ENCODE measurements around the gene TTC23. TPM values are rescaled to one million over a fixed set of nuclear protein-coding genes. Genes with fewer than 3 reads are reported as not detected.

The TTC23 gene
- total RNA-seq, 1 experiment from 2014 or later = 17.8 TPM

DNA sequence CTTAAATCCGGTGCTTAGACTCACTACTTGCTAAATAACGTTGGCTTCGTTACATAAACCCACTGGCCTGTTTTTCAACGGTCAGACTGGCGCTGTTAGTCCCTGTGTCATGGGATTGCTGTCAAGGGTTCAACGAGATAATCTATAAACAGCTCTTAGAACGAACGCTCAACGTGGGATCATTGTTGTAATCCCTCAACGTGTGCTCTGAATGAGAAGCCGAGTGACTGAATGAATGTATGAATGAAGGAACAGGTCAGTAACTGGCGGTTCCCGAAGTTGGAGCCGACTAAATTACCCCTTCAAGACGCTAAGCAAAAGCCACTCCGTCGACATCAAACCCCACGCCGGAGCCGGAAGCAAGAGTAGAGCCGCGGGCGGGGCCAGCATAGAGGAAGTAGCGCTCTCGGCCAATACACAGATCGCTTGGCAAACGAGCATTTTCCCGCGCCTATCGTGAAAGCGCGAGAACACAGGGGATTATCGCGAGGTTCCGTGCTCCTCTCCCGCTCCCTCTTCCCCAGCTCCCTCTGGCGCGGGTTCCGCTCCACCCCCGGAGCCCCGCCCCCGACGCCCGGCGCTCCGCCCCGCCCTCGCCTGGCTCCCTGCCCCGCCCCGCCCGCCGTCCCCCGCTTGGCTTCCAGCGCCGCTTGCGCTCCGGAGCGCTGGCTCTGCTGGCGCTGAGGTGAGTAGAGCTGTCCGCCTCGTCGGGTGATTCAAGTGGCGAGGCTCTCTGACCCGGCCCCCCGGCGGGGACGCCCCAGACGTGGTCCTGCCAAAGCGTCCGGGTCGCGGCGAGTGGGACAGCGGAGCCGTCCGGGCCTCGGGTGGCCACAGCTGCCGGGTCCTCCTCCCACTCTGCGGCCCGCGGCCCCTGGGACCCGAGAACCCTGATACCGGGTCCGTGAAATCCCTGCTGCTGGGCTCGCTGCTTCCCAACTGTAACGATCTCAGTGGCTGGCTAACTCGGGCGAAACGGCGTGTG lies 1.8 kb upstream of the TTC23 start, which contains the start of gene LRRC28 (continued):
- TF ChIP-seq, protein P1, sequence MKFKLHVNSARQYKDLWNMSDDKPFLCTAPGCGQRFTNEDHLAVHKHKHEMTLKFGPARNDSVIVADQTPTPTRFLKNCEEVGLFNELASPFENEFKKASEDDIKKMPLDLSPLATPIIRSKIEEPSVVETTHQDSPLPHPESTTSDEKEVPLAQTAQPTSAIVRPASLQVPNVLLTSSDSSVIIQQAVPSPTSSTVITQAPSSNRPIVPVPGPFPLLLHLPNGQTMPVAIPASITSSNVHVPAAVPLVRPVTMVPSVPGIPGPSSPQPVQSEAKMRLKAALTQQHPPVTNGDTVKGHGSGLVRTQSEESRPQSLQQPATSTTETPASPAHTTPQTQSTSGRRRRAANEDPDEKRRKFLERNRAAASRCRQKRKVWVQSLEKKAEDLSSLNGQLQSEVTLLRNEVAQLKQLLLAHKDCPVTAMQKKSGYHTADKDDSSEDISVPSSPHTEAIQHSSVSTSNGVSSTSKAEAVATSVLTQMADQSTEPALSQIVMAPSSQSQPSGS (CRISPR knock-in tag; IDR thresholded peaks at IDR 0.05; ENCODE audit: borderline replicate concordance, low read depth) = no peak
- TF ChIP-seq RELA (CRISPR knock-in tag; IDR thresholded peaks at IDR 0.05; ENCODE audit: borderline replicate concordance) = no peak
- TF ChIP-seq, protein P2, sequence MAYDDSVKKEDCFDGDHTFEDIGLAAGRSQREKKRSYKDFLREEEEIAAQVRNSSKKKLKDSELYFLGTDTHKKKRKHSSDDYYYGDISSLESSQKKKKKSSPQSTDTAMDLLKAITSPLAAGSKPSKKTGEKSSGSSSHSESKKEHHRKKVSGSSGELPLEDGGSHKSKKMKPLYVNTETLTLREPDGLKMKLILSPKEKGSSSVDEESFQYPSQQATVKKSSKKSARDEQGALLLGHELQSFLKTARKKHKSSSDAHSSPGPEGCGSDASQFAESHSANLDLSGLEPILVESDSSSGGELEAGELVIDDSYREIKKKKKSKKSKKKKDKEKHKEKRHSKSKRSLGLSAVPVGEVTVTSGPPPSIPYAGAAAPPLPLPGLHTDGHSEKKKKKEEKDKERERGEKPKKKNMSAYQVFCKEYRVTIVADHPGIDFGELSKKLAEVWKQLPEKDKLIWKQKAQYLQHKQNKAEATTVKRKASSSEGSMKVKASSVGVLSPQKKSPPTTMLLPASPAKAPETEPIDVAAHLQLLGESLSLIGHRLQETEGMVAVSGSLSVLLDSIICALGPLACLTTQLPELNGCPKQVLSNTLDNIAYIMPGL (CRISPR knock-in tag; IDR thresholded peaks at IDR 0.05) = no peak
- TF ChIP-seq SMAD3 (CRISPR knock-in tag; IDR thresholded peaks at IDR 0.05; ENCODE audit: borderline replicate concordance) = 0 out of 2 replicates have a peak, but pooled peaks have one; percentile 38
- peak; percentile 63; the same call in 1 of the 2 replicates for TF ChIP-seq FOXP1 (CRISPR knock-in tag; IDR thresholded peaks at IDR 0.05; ENCODE audit: borderline replicate concordance)
- TF ChIP-seq CBFB (CRISPR knock-in tag; IDR thresholded peaks at IDR 0.05; ENCODE audit: low read depth) = peak; percentile 87; the same call in 1 of the 2 replicates
- TF ChIP-seq ZNF416 (CRISPR knock-in tag; IDR thresholded peaks at IDR 0.05) = no peak
- no peak for TF ChIP-seq ZNF232 (CRISPR knock-in tag; IDR thresholded peaks at IDR 0.05)
- peak; percentile 64 for TF ChIP-seq SP1 (CRISPR knock-in tag; conservative IDR thresholded peaks at IDR 0.05)
- no peak for TF ChIP-seq RORB (CRISPR knock-in tag; IDR thresholded peaks at IDR 0.05)
- TF ChIP-seq PRRX2 (CRISPR knock-in tag; IDR thresholded peaks at IDR 0.05) = no peak
- TF ChIP-seq, protein P3, sequence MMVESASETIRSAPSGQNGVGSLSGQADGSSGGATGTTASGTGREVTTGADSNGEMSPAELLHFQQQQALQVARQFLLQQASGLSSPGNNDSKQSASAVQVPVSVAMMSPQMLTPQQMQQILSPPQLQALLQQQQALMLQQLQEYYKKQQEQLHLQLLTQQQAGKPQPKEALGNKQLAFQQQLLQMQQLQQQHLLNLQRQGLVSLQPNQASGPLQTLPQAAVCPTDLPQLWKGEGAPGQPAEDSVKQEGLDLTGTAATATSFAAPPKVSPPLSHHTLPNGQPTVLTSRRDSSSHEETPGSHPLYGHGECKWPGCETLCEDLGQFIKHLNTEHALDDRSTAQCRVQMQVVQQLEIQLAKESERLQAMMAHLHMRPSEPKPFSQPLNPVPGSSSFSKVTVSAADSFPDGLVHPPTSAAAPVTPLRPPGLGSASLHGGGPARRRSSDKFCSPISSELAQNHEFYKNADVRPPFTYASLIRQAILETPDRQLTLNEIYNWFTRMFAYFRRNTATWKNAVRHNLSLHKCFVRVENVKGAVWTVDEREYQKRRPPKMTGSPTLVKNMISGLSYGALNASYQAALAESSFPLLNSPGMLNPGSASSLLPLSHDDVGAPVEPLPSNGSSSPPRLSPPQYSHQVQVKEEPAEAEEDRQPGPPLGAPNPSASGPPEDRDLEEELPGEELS (CRISPR knock-in tag; IDR thresholded peaks at IDR 0.05) = no peak
- TF ChIP-seq, protein P4, sequence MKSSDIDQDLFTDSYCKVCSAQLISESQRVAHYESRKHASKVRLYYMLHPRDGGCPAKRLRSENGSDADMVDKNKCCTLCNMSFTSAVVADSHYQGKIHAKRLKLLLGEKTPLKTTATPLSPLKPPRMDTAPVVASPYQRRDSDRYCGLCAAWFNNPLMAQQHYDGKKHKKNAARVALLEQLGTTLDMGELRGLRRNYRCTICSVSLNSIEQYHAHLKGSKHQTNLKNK (CRISPR knock-in tag; IDR thresholded peaks at IDR 0.05) = no peak

DNA sequence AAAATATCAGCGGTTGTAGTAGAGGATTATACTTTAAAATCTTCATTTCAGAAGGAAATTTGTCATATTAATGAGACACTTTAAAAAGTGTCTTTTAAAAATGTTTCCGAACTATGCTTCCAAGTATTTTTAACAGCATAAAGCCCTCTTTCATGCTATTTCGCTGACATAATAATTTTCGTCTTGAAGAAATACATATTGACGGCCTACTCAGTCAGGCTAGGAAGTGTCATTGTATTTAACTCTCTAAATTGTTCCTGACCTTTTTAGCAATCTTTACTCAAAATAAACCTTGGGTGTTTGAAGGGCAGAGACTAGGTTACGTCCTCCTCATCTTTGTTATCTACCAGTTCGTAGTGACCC lies 1.1 kb upstream of the TTC23 start:
- POLR2A ChIA-PET = no interaction called here
- TF ChIP-seq, protein P5, sequence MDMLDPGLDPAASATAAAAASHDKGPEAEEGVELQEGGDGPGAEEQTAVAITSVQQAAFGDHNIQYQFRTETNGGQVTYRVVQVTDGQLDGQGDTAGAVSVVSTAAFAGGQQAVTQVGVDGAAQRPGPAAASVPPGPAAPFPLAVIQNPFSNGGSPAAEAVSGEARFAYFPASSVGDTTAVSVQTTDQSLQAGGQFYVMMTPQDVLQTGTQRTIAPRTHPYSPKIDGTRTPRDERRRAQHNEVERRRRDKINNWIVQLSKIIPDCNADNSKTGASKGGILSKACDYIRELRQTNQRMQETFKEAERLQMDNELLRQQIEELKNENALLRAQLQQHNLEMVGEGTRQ (CRISPR knock-in tag; IDR thresholded peaks at IDR 0.05) = no peak
- no peak for TF ChIP-seq ESRRA (CRISPR knock-in tag; IDR thresholded peaks at IDR 0.05; ENCODE audit: borderline replicate concordance)
- TF ChIP-seq, protein P1 (CRISPR knock-in tag; IDR thresholded peaks at IDR 0.05; ENCODE audit: borderline replicate concordance, low read depth) = no peak
- no peak for TF ChIP-seq JAZF1 (CRISPR knock-in tag; IDR thresholded peaks at IDR 0.05)
- no peak for TF ChIP-seq CREB1 (CRISPR knock-in tag; IDR thresholded peaks at IDR 0.05)
- TF ChIP-seq ZNF263 (CRISPR knock-in tag; IDR thresholded peaks at IDR 0.05; ENCODE audit: low read depth) = no peak
- TF ChIP-seq, protein P6, sequence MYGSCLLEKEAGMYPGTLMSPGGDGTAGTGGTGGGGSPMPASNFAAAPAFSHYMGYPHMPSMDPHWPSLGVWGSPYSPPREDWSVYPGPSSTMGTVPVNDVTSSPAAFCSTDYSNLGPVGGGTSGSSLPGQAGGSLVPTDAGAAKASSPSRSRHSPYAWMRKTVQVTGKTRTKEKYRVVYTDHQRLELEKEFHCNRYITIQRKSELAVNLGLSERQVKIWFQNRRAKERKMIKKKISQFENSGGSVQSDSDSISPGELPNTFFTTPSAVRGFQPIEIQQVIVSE (CRISPR knock-in tag; IDR thresholded peaks at IDR 0.05; ENCODE audit: borderline replicate concordance) = no peak
- TF ChIP-seq OVOL2 (CRISPR knock-in tag; IDR thresholded peaks at IDR 0.05; ENCODE audit: borderline replicate concordance) = no peak
- TF ChIP-seq NFYB (CRISPR knock-in tag; conservative IDR thresholded peaks at IDR 0.05; ENCODE audit: low read depth) = no peak
- no peak for TF ChIP-seq NFATC4 (CRISPR knock-in tag; IDR thresholded peaks at IDR 0.05)
- TF ChIP-seq, protein P7, sequence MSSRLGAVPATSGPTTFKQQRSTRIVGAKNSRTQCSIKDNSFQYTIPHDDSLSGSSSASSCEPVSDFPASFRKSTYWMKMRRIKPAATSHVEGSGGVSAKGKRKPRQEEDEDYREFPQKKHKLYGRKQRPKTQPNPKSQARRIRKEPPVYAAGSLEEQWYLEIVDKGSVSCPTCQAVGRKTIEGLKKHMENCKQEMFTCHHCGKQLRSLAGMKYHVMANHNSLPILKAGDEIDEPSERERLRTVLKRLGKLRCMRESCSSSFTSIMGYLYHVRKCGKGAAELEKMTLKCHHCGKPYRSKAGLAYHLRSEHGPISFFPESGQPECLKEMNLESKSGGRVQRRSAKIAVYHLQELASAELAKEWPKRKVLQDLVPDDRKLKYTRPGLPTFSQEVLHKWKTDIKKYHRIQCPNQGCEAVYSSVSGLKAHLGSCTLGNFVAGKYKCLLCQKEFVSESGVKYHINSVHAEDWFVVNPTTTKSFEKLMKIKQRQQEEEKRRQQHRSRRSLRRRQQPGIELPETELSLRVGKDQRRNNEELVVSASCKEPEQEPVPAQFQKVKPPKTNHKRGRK (CRISPR knock-in tag; IDR thresholded peaks at IDR 0.05; ENCODE audit: borderline replicate concordance) = no peak

More for the DNA sequence above, 1.1 kb upstream of the TTC23 start:
- ATAC-seq = no peak
- no peaks in the 10 kb centered on the region for H3K9me3 Mint-ChIP-seq
- no peaks in the 10 kb centered on the region for H3K27me3 Mint-ChIP-seq (ENCODE audit: low read depth)
- no peak overlapping the region for H3K4me3 Mint-ChIP-seq
- peaks cover 25% of the 10 kb centered on the region for H3K4me1 Mint-ChIP-seq
- H3K36me3 Mint-ChIP-seq = no peaks in the 10 kb centered on the region
- peak overlapping the region; percentile 97 for H3K27ac Mint-ChIP-seq
- CTCF ChIA-PET = interaction anchor here (1.0 to 2.1 kb wide), 4 partner anchors 22 to 454 kb away, joined by 3 to 11 read pairs (median 9); no protein-coding TSS in a partner anchor
- DNase-seq (ENCODE audit: low spot score) = no peak

Data from WTC11 (cell line).